Ishikawa (cell line): Measurements from ENCODE around the gene LIN7C.

Experiments
- CEBPB ChIP-seq: IDR thresholded peaks from 2 replicates; pipeline ENCODE4 v1.6.1; 2012
- CREB1 ChIP-seq: IDR thresholded peaks from 2 replicates; pipeline ENCODE4 v1.6.1; 2012; ENCODE audit warnings: low read depth
- EGR1 ChIP-seq: IDR thresholded peaks from 2 replicates; pipeline ENCODE4 v1.6.1; 2012
- EP300 ChIP-seq: IDR thresholded peaks from 2 replicates; pipeline ENCODE4 v1.6.1; 2012; ENCODE audit warnings: borderline replicate concordance
- FOXM1 ChIP-seq: IDR thresholded peaks from 2 replicates; pipeline ENCODE4 v1.6.1; 2012; ENCODE audit warnings: low read depth, borderline replicate concordance
- MAX ChIP-seq: IDR thresholded peaks from 2 replicates; pipeline ENCODE4 v1.6.1; 2012
- NFIC ChIP-seq: IDR thresholded peaks from 2 replicates; pipeline ENCODE4 v1.6.1; 2012
- RAD21 ChIP-seq: IDR thresholded peaks from 2 replicates; pipeline ENCODE4 v1.6.1; 2012; ENCODE audit warnings: low read depth
- REST ChIP-seq: IDR thresholded peaks from 2 replicates; pipeline ENCODE4 v1.6.1; 2012; ENCODE audit warnings: low read depth, mild to moderate bottlenecking
- TAF1 ChIP-seq: IDR thresholded peaks from 2 replicates; pipeline ENCODE4 v1.6.1; 2012; ENCODE audit warnings: low read depth, mild to moderate bottlenecking
- TCF12 ChIP-seq: IDR thresholded peaks from 2 replicates; pipeline ENCODE4 v1.6.1; 2012; ENCODE audit warnings: low read depth
- TEAD4 ChIP-seq: IDR thresholded peaks from 2 replicates; pipeline ENCODE4 v1.6.1; 2012
- USF1 ChIP-seq: IDR thresholded peaks from 2 replicates; pipeline ENCODE4 v1.6.1; 2012
- YY1 ChIP-seq: IDR thresholded peaks from 2 replicates; pipeline ENCODE4 v1.6.1; 2012; ENCODE audit warnings: low read depth
- ZBTB7A ChIP-seq: IDR thresholded peaks from 2 replicates; pipeline ENCODE4 v1.6.1; 2012; ENCODE audit warnings: low read depth

Gene LIN7C

GRCh38 chr11:27458182-27458581, 48.4 kb downstream of the LIN7C start:
- TF ChIP-seq TCF12 = no peak
- no peak for TF ChIP-seq RAD21
- TF ChIP-seq EP300 = no peak
- no peak for TF ChIP-seq CREB1
- TF ChIP-seq FOXM1 = no peak

- TF ChIP-seq NFIC = no peak
- no peak for TF ChIP-seq ZBTB7A
- no peak for TF ChIP-seq CREB1
- no peak for TF ChIP-seq MAX
- no peak for TF ChIP-seq USF1
- TF ChIP-seq RAD21 = no peak
- TF ChIP-seq CEBPB = no peak
- TF ChIP-seq EP300 = no peak
- no peak for TF ChIP-seq REST
- no peak for TF ChIP-seq YY1
- no peak for TF ChIP-seq TAF1
- TF ChIP-seq TCF12 = no peak
- TF ChIP-seq TEAD4 = no peak
- TF ChIP-seq FOXM1 = no peak
- TF ChIP-seq EGR1 = no peak
These were observed 49.7 kb downstream of the LIN7C start for GRCh38 chr11:27456795-27457329.

GRCh38 chr11:27456140-27456794, 50.3 kb downstream of the LIN7C start:
- TF ChIP-seq USF1 (no peak), CREB1 (no peak), TAF1 (no peak), YY1 (no peak), EP300 (no peak), FOXM1 (no peak), RAD21 (no peak), ZBTB7A (no peak), NFIC (no peak), REST (no peak), EGR1 (no peak), MAX (no peak), CEBPB (no peak)

GRCh38 chr11:27455667-27456066, 50.9 kb downstream of the LIN7C start:
- no peak for TF ChIP-seq TAF1
- TF ChIP-seq TCF12 = no peak
- no peak for TF ChIP-seq EP300
- TF ChIP-seq FOXM1 = no peak

DNA sequence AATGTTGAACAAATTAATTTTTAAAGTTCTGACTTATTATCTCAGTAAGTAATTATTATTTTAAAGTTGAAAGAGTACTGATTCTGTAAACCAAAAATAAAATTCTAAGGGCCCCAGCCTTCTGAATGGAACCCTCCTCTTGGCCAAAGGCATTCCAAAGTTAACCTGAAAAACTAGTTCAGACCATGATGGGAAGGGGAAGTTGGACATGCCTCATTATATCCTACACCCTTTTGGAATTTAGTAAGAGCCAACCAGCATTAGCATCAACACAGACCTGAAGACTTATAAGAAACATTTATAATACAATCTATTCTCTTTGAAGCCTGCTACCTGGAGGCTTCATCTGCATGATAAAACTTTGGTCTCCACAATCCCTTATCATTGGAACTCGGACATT, 52.9 kb downstream of the LIN7C start:
- TF ChIP-seq MAX (no peak), FOXM1 (no peak), RAD21 (no peak), TEAD4 (no peak), ZBTB7A (no peak), EGR1 (no peak), CREB1 (no peak), REST (no peak), USF1 (no peak), TCF12 (no peak), CEBPB (no peak), TAF1 (no peak), EP300 (no peak), YY1 (no peak), NFIC (no peak)
